Trophoblast cell (in vitro differentiated cells and primary cell): ENCODE measurements around the gene LIMK2. TPM values are rescaled to one million over a fixed set of nuclear protein-coding genes. Genes with fewer than 3 reads are reported as not detected.
"Not testable (repeated sequence)": the region's sequence is repeated elsewhere in the genome, so short reads cannot be mapped to it uniquely, and the experiment has no call there.

Experiments used
- DNase-seq, 2 donors: peaks; one replicate each; pipeline ENCODE4 v3.0.0-alpha.2; 2016
- H2AFZ ChIP-seq: 2 replicates; pipeline ENCODE4 v1.6.1; 2013; ENCODE audit warnings: low read length, moderate library complexity, mild to moderate bottlenecking; ENCODE audit not compliant: insufficient read depth, poor library complexity
- H2AK5ac ChIP-seq: 2 replicates; pipeline ENCODE4 v1.6.1; 2013; ENCODE audit warnings: mild to moderate bottlenecking, low read length
- H2BK120ac ChIP-seq: 2 replicates; pipeline ENCODE4 v1.6.1; 2013; ENCODE audit warnings: low read length, mild to moderate bottlenecking, moderate library complexity; ENCODE audit not compliant: insufficient read depth, poor library complexity
- H2BK12ac ChIP-seq: 2 replicates; pipeline ENCODE4 v1.6.1; 2013; ENCODE audit warnings: mild to moderate bottlenecking, low read length, moderate library complexity
- H2BK5ac ChIP-seq: 2 replicates; pipeline ENCODE4 v1.6.1; 2013; ENCODE audit warnings: low read length, low read depth, moderate library complexity, mild to moderate bottlenecking; ENCODE audit not compliant: poor library complexity
- H3K14ac ChIP-seq: 2 replicates; pipeline ENCODE4 v1.6.1; 2013; ENCODE audit warnings: mild to moderate bottlenecking, low read length
- H3K18ac ChIP-seq: 2 replicates; pipeline ENCODE4 v1.6.1; 2013; ENCODE audit warnings: mild to moderate bottlenecking, low read length
- H3K23ac ChIP-seq: 2 replicates; pipeline ENCODE4 v1.6.1; 2013; ENCODE audit warnings: low read length
- H3K27ac ChIP-seq: 2 replicates; pipeline ENCODE4 v1.5.1; 2013; ENCODE audit warnings: low read depth, mild to moderate bottlenecking, inconsistent platforms, low read length, moderate library complexity
- H3K27me3 ChIP-seq: 2 replicates; pipeline ENCODE4 v1.6.1; 2013; ENCODE audit warnings: inconsistent platforms, mild to moderate bottlenecking, low read length, moderate library complexity; ENCODE audit not compliant: insufficient read depth
- H3K36me3 ChIP-seq, 2 experiments: 1 replicate in 1 of 2; 2 replicates in 1 of 2; pipeline ENCODE4 v1.6.1; 2013; ENCODE audit warnings: low read length in 2 of 2, mild to moderate bottlenecking in 2 of 2, moderate library complexity in 1 of 2; ENCODE audit not compliant: insufficient read depth in 2 of 2, control insufficient read depth in 1 of 2
- H3K4ac ChIP-seq: 2 replicates; pipeline ENCODE4 v1.6.1; 2013; ENCODE audit warnings: low read depth, mild to moderate bottlenecking, low read length, moderate library complexity
- H3K4me1 ChIP-seq, 2 experiments: 1 replicate in 1 of 2; 2 replicates in 1 of 2; pipeline ENCODE4 v1.6.1; 2013; ENCODE audit warnings: low read length in 2 of 2, mild to moderate bottlenecking in 2 of 2, moderate library complexity in 1 of 2; ENCODE audit not compliant: insufficient read depth in 2 of 2, control insufficient read depth in 1 of 2
- H3K4me2 ChIP-seq: 2 replicates; pipeline ENCODE4 v1.6.1; 2013; ENCODE audit warnings: inconsistent platforms, mild to moderate bottlenecking, low read length, moderate library complexity
- H3K4me3 ChIP-seq: 2 replicates; pipeline ENCODE4 v1.5.1; 2013; ENCODE audit warnings: mild to moderate bottlenecking, low read depth, low read length, inconsistent platforms
- H3K79me1 ChIP-seq: one replicate; pipeline ENCODE4 v1.6.1; 2013; ENCODE audit warnings: low read length
- H3K79me2 ChIP-seq: 2 replicates; pipeline ENCODE4 v1.6.1; 2013; ENCODE audit warnings: low read length, mild to moderate bottlenecking; ENCODE audit not compliant: control insufficient read depth, insufficient read depth, poor library complexity
- H3K9ac ChIP-seq: 2 replicates; pipeline ENCODE4 v1.6.1; 2013; ENCODE audit warnings: mild to moderate bottlenecking, low read length
- H3K9me3 ChIP-seq: 2 replicates; pipeline ENCODE4 v1.6.1; 2013; ENCODE audit warnings: low read depth, mild to moderate bottlenecking, control low read depth, inconsistent platforms, low read length; ENCODE audit not compliant: insufficient read depth
- H4K12ac ChIP-seq: 2 replicates; pipeline ENCODE4 v1.6.1; 2013; ENCODE audit warnings: low read depth, mild to moderate bottlenecking, low read length, moderate library complexity
- H4K8ac ChIP-seq: 2 replicates; pipeline ENCODE4 v1.6.1; 2013; ENCODE audit warnings: low read depth, mild to moderate bottlenecking, low read length, moderate library complexity
- H4K91ac ChIP-seq: one replicate; pipeline ENCODE4 v1.6.1; 2013; ENCODE audit warnings: low read depth, mild to moderate bottlenecking, low read length, moderate library complexity
- WGBS: extraction: QIAGEN DNeasy Blood & Tissue Kit; methylation state at CpG from one replicate; pipeline ENCODE4 v1.1.7; 2013; ENCODE audit warnings: missing lambda C conversion rate; ENCODE audit not compliant: insufficient read length, insufficient coverage; ENCODE audit errors: extremely low coverage; 5-methylcytosine and 5-hydroxymethylcytosine counted together
- polyA plus RNA-seq: library from polyadenylated mRNA; stranded (reverse); fragments of 200-250 nt; gene quantifications from 2 replicates; pipeline ENCODE4 v1.2.3, GENCODE V29; 2013

The LIMK2 gene
- polyA plus RNA-seq = 131 and 135 TPM in 2 replicates

DNA sequence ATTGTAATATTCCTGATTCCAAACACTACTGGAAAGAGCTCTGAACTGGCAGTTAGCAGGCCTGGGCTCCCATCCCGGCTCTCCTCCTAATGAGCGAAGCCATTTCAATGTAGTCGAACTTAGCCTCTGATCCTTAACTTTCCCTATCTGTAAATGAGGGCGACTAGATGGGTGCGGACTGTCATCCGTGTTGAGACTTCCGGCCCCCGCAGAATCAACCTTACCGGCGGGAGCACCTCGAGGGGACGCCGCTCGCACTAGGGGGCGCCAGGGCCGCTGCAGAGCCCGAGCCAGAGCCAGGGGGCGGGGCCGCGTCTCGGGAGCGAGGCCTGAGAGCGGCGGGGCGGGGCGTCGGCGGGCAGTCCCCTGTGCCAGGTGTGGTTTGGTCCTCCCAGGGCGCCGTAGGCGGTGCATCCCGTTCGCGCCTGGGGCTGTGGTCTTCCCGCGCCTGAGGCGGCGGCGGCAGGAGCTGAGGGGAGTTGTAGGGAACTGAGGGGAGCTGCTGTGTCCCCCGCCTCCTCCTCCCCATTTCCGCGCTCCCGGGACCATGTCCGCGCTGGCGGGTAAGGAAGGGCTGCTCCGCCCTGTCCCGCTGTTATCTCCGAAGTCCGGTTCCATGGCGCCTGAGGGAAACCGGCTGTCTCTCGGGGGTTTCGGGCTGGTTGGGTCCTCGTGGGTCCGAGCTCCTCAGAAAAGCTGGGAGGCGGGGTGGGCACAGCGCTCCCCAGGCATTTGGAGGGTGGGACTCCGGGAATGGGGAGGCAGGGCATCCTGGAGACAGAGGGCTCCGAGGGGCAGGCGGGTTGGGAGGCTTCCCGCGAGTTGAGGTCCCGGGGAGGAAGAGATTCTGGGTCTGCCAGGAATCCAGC lies at the start of gene LIMK2:
LIMK2 (plus strand) TSS at position 437 of the 869 bp plus-strand sequence; CDS start at position 548, 111 bp downstream.
- H4K8ac ChIP-seq = peak within 1 kb of the TSS; percentile 81
- peak within 1 kb of the TSS; percentile 80 for H2BK5ac ChIP-seq
- H4K91ac ChIP-seq = peak within 1 kb of the TSS; percentile 75
- peak within 1 kb of the TSS; percentile 91 for H4K12ac ChIP-seq
- DNase-seq = peak; percentile 89 to 90
- no CpG with 5 or more reads among the region's 64 CpGs for WGBS
- peak within 1 kb of the TSS; percentile 96 for H3K18ac ChIP-seq
- peaks cover 4% of the 10 kb centered on the region for H3K79me2 ChIP-seq
- H3K9ac ChIP-seq = peak within 1 kb of the TSS; percentile 74
- H3K23ac ChIP-seq = no peak within 1 kb of the TSS
- no peaks in the 10 kb centered on the region for H3K9me3 ChIP-seq
- H2AK5ac ChIP-seq = peak within 1 kb of the TSS; percentile 26
- peak within 1 kb of the TSS; percentile 75 for H3K4me2 ChIP-seq
- H3K4me3 ChIP-seq = peak within 1 kb of the TSS; percentile 90
- H2BK12ac ChIP-seq = peak within 1 kb of the TSS; percentile 82
- no peak within 1 kb of the TSS for H3K27ac ChIP-seq
- no peaks in the 10 kb centered on the region for H3K27me3 ChIP-seq
- peak within 1 kb of the TSS; percentile 87 for H3K14ac ChIP-seq
- H3K36me3 ChIP-seq = no peaks in the 10 kb centered on the region
- peak within 1 kb of the TSS; percentile 89 for H2AFZ ChIP-seq
- H3K4me1 ChIP-seq = peaks cover 9 to 16% of the 10 kb centered on the region in 2 experiments
- H2BK120ac ChIP-seq = peak within 1 kb of the TSS; percentile 89
- peak within 1 kb of the TSS; percentile 82 for H3K4ac ChIP-seq
- H3K79me1 ChIP-seq = peaks cover 7% of the 10 kb centered on the region

DNA sequence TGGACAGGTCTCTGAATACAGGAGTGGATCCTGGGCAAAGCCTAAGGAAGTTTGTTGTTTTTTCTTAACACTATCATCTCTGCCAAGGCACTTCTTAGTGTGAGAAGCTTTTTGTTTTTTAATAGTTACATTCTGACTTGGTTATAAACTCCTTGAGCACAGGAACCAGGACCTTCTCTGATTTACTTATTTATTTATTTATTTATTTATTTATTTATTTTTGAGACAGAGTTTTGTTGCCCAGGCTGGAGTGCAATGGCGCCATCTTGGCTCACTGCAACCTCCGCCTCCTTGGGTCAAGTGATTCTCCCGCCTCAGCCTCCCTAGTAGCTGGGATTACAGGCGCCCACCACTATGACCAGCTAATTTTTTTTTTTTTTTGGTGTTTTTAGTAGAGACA lies 41.1 kb upstream of the LIMK2 start:
- H3K27ac ChIP-seq = no peak overlapping the region
- H3K23ac ChIP-seq = no peak overlapping the region
- H2AFZ ChIP-seq = no peak overlapping the region
- H3K4ac ChIP-seq = no peak overlapping the region
- no peaks in the 10 kb centered on the region for H3K9me3 ChIP-seq
- no peak overlapping the region for H4K91ac ChIP-seq
- no peak overlapping the region for H2BK12ac ChIP-seq
- H3K36me3 ChIP-seq = peaks cover 4% of the 10 kb centered on the region in 2 experiments
- no CpG with 5 or more reads among the region's 4 CpGs for WGBS
- H2AK5ac ChIP-seq = no peak overlapping the region
- H3K9ac ChIP-seq = no peak overlapping the region
- H4K12ac ChIP-seq = no peak overlapping the region
- no peak overlapping the region for H2BK5ac ChIP-seq
- no peak overlapping the region for H3K4me2 ChIP-seq
- no peaks in the 10 kb centered on the region for H3K27me3 ChIP-seq
- H2BK120ac ChIP-seq = no peak overlapping the region
- no peak overlapping the region for H3K14ac ChIP-seq
- no peak for DNase-seq
- H3K79me1 ChIP-seq = no peaks in the 10 kb centered on the region
- no peak overlapping the region for H3K18ac ChIP-seq
- peaks cover 2 to 4% of the 10 kb centered on the region in 2 experiments for H3K4me1 ChIP-seq
- H3K79me2 ChIP-seq = no peaks in the 10 kb centered on the region
- H3K4me3 ChIP-seq = no peak overlapping the region
- no peak overlapping the region for H4K8ac ChIP-seq

DNA sequence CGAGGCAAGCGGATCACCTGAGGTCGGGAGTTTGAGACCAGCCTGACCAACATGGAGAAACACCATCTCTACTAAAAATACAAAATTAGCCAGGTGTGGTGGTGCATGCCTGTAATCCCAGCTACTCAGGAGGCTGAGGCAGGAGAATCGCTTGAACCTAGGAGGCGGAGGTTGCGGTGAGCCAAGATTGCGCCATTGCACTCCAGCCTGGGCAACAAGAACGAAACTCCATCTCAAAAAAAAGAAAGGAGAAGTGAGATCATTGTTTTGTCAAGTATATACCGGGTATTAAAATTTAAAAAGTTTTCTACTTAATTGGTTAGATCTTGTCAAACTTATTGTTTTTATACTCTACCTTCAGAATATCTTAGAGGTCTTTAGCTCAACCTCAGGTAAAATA lies 40.4 kb upstream of the LIMK2 start:
- DNase-seq, H3K23ac ChIP-seq, H3K27ac ChIP-seq, H3K9me3 ChIP-seq, H2BK5ac ChIP-seq, H3K4me1 ChIP-seq, H3K9ac ChIP-seq, H3K18ac ChIP-seq, H3K79me1 ChIP-seq, H3K27me3 ChIP-seq, H3K4me3 ChIP-seq, H4K8ac ChIP-seq, H2BK120ac ChIP-seq, H3K36me3 ChIP-seq, H3K4me2 ChIP-seq, H2BK12ac ChIP-seq, H3K14ac ChIP-seq, H2AFZ ChIP-seq, H4K12ac ChIP-seq, H2AK5ac ChIP-seq, H3K4ac ChIP-seq, H4K91ac ChIP-seq, H3K79me2 ChIP-seq: not testable (repeated sequence)
- no CpG with 5 or more reads among the region's 9 CpGs for WGBS

DNA sequence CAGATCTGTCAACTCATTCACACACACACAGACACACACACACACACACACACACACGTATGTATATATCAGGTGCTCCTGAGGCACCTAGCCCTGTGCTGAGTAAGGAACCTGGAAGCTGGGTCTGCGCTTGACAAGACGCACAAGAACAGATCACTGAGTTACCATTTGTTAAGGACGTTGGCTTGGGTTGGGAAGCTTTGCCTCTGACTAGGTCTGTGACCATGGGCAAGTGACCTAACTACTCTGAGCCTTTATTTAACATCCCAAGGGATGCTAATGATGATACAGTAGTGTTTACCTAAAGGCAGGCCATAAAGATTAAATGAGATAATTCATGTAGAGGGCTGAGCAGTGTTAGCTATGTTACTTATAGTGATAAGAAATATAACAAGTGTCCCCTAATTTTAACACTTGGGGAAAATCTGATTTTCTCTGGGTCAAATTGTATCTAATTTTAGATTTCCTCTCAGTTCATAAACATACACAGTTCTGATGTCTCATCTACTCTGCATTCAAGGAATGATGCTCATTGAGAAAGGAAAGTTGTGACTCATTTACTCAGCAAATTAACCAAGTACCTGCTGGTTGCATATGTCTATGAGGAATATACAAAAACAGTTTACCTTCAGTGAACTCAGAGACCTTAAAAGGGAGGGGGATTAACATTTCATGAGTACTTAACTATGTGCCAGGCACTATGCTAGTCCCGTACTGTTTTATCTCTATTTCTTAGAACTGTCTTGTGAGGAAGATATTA lies 38.5 kb upstream of the LIMK2 start:
- Histone ChIP-seq H3K9ac (no peak overlapping the region), H3K79me1 (peaks cover 1% of the 10 kb centered on the region), H3K27me3 (no peaks in the 10 kb centered on the region), H2AK5ac (no peak overlapping the region), H3K79me2 (peaks cover 1% of the 10 kb centered on the region), H2BK12ac (no peak overlapping the region), H3K23ac (no peak overlapping the region), H2BK5ac (no peak overlapping the region), H2BK120ac (no peak overlapping the region), H4K8ac (no peak overlapping the region), H3K27ac (no peak overlapping the region), H3K4me2 (no peak overlapping the region), H3K9me3 (no peaks in the 10 kb centered on the region), H3K36me3 (peaks cover 2% of the 10 kb centered on the region in 2 experiments), H3K14ac (no peak overlapping the region), H3K18ac (no peak overlapping the region), H4K91ac (no peak overlapping the region), H4K12ac (no peak overlapping the region), H3K4ac (no peak overlapping the region), H3K4me3 (no peak overlapping the region), H3K4me1 (peaks cover 8 to 13% of the 10 kb centered on the region in 2 experiments), H2AFZ (no peak overlapping the region)
- DNase-seq = peak; percentile 51 to 91
- WGBS = no CpG with 5 or more reads among the region's 5 CpGs
